Testis (tissue), 2 donors: ENCODE data around the gene MLN.

Experiments
- CTCF ChIP-seq, 3 experiments: fragments of 450-650 bp in 2 of 3; fragments of 200-600 bp in 1 of 3; sonication (generic) in 1 of 3; IDR thresholded peaks; one replicate each; pipeline ENCODE4 v1.5.1; 2016 to 2019; ENCODE audit warnings: antibody characterized with exemption in 3 of 3, mild to moderate bottlenecking in 2 of 3, moderate library complexity in 1 of 3
- POLR2A ChIP-seq: fragments of 450-650 bp; IDR thresholded peaks from one replicate; pipeline ENCODE4 v1.6.1; 2017; ENCODE audit warnings: antibody characterized with exemption, mild to moderate bottlenecking, moderate library complexity

GRCh38 chr6:33768644-33769120, 35.1 kb downstream of the MLN start:
- TF ChIP-seq CTCF (IDR thresholded peaks at IDR 0.05) (peak; percentile 60 to 70 (median 69)), POLR2A (no peak)
